Astrocyte of the spinal cord (primary cell): ENCODE measurements around the gene FRMD3.

ENCODE experiments used
- DNase-seq: peaks from one replicate; pipeline ENCODE4 v3.0.0; 2011; ENCODE audit warnings: low read depth, low spot score
- H3K4me3 ChIP-seq: 2 replicates; pipeline ENCODE4 v1.5.1; 2011; ENCODE audit warnings: low read depth, mild to moderate bottlenecking, low read length, moderate library complexity
- CTCF ChIP-seq: IDR thresholded peaks from 2 replicates; pipeline ENCODE4 v1.5.1; 2012; ENCODE audit warnings: low read depth, mild to moderate bottlenecking, low read length, inconsistent platforms
- in situ Hi-C: cut with HindIII; loops from 2 replicates; pipeline ENCODE4 v1.10.0; 2017; ENCODE audit warnings: low sequenced_read_pairs

The FRMD3 gene

GRCh38 chr9:83501565-83501964 lies 36.6 kb downstream of the FRMD3 start:
- in situ Hi-C loops = no loop called here
- DNase-seq = peak; percentile 7
- H3K4me3 ChIP-seq = no peak overlapping the region
- no peak for TF ChIP-seq CTCF

GRCh38 chr9:83497441-83497840 lies 40.8 kb downstream of the FRMD3 start:
- in situ Hi-C loops = no loop called here
- TF ChIP-seq CTCF = no peak
- DNase-seq = no peak
- H3K4me3 ChIP-seq = no peak overlapping the region

GRCh38 chr9:83491995-83492394 lies 46.2 kb downstream of the FRMD3 start:
- TF ChIP-seq CTCF = no peak
- no peak for DNase-seq
- in situ Hi-C loops = no loop called here

GRCh38 chr9:83491413-83491812 lies 46.8 kb downstream of the FRMD3 start:
- no peak for DNase-seq
- in situ Hi-C loops = no loop called here
- no peak for TF ChIP-seq CTCF
- H3K4me3 ChIP-seq = no peak overlapping the region

More at GRCh38 chr9:83491995-83492394, 46.2 kb downstream of the FRMD3 start:
- no peak overlapping the region for H3K4me3 ChIP-seq

GRCh38 chr9:83489961-83490360 lies 48.2 kb downstream of the FRMD3 start:
- TF ChIP-seq CTCF = no peak
- in situ Hi-C loops = no loop called here
- H3K4me3 ChIP-seq = no peak overlapping the region
- DNase-seq = no peak

- in situ Hi-C loops = no loop called here
- H3K4me3 ChIP-seq = no peak overlapping the region
- DNase-seq = no peak
- no peak for TF ChIP-seq CTCF
These were observed 53.2 kb downstream of the FRMD3 start for GRCh38 chr9:83484990-83485389.

- DNase-seq = no peak
- no peak overlapping the region for H3K4me3 ChIP-seq
- in situ Hi-C loops = no loop called here
- no peak for TF ChIP-seq CTCF
These were observed 55.0 kb downstream of the FRMD3 start for GRCh38 chr9:83483223-83483622.
